ENCODE results near the gene CMTM8.
"Not testable (repeated sequence)": the region's sequence is repeated elsewhere in the genome, so short reads cannot be mapped to it uniquely, and the experiment has no call there.

The CMTM8 gene

GRCh38 chr3:32224016-32224516 is 14.4 kb upstream of the CMTM8 start:
- in situ Hi-C loops (cut with MboI; ENCODE audit: low pct_unique_long_range_greater_than_20kb, low sequenced_read_pairs, unreplicated experiment) = no loop called here
- no peak for TF ChIP-seq CTCF (IDR thresholded peaks at IDR 0.05; ENCODE audit: extremely low read depth, insufficient read depth, missing control alignments)
- DNase-seq (ENCODE audit: low spot score) = no peak

- no peak for DNase-seq (ENCODE audit: low spot score)
- in situ Hi-C loops (cut with MboI; ENCODE audit: low pct_unique_long_range_greater_than_20kb, low sequenced_read_pairs, unreplicated experiment) = no loop called here
- no peak for TF ChIP-seq CTCF (IDR thresholded peaks at IDR 0.05; ENCODE audit: extremely low read depth, insufficient read depth, missing control alignments)
Measured at GRCh38 chr3:32226875-32227500, 11.5 kb upstream of the CMTM8 start.

DNA sequence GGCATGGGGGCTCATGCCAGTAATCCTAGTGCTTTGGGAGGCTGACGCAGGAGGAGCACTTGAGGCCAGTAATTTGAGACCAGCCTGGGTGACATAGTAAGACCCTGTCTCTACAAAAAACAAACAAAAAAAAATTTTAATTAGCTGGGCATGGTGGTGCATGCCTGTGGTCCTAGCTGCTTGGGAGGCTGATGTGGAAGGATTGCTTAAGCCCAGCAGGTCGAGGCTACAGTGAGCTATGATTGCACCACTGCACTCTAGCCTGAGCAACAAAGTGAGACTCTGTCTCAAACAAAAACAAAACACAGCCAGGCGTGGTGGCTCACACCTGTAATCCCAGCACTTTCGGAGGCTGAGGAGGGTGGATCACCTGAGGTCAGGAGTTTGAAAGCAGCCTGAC is 9.7 kb upstream of the CMTM8 start:
- DNase-seq (ENCODE audit: low spot score); in situ Hi-C loops (cut with MboI; ENCODE audit: low pct_unique_long_range_greater_than_20kb, low sequenced_read_pairs, unreplicated experiment): not testable (repeated sequence)

DNA sequence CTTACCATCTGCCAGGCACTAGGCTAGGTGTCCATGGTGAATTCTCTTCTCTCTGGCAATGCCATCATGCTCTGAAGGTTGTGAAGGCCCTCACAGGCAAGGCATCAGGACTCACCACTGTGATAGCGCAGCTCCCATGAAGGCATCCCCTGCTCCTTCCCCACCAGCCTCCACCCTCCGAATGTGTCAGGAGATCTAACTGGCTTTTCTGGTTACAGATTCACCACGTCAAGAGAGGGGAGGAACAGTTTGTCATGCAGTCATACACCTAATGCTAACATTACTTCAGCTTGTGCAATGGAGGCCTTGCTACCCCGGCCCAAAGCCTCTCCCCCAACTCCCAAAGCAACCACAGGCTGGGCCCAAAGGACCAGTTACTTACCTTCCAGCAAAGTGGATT is 8.9 kb upstream of the CMTM8 start:
- in situ Hi-C loops (cut with MboI; ENCODE audit: low pct_unique_long_range_greater_than_20kb, low sequenced_read_pairs, unreplicated experiment) = no loop called here

GRCh38 chr3:32236377-32236776 is 2.1 kb upstream of the CMTM8 start:
- in situ Hi-C loops (cut with MboI; ENCODE audit: low pct_unique_long_range_greater_than_20kb, low sequenced_read_pairs, unreplicated experiment) = no loop called here
- TF ChIP-seq CTCF (IDR thresholded peaks at IDR 0.05; ENCODE audit: extremely low read depth, insufficient read depth, missing control alignments) = no peak
- DNase-seq (ENCODE audit: low spot score) = no peak

More for the DNA sequence above, 8.9 kb upstream of the CMTM8 start:
- no peak for DNase-seq (ENCODE audit: low spot score)
- no peak for TF ChIP-seq CTCF (IDR thresholded peaks at IDR 0.05; ENCODE audit: extremely low read depth, insufficient read depth, missing control alignments)

DNA sequence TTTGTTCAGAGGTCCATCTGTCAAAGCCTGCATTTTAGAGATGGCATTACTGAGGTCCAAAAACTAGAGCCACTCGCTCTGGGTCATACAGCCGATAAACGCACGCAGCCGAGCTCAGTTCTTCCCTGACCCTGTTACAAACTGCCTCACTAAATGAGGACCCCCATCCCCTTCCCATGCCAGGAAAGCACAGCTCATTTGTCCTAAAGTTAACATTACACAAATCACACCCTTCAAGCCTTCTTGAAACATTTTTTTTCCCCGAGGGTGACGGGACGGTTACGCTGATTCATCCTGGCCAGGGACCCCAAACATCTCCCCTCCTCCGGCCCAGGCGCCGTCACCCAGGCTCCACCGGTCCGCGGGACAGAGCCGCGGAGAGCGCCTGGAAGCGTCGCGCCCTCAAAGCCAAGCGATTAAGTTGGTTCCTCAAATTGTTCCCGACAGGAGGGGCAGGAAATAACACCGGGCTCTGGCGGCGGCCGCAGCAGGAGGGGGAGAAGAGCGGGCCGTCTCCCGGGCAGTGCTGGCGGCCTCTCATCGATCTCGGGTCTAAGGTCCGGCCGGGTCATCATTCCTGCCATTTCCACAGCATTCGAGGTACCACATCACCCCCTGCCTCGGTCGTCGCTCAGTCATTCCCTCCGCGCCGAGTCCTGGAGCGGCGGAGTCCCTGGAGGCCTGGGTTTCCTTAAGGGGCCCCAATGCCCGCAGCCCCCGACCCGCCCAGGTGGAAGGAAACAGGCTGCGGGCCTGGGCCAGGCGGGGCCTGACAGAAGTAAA is 619 bp upstream of the CMTM8 start:
- in situ Hi-C loops (cut with MboI; ENCODE audit: low pct_unique_long_range_greater_than_20kb, low sequenced_read_pairs, unreplicated experiment) = no loop called here
- no peak for TF ChIP-seq CTCF (IDR thresholded peaks at IDR 0.05; ENCODE audit: extremely low read depth, insufficient read depth, missing control alignments)
- no peak for DNase-seq (ENCODE audit: low spot score)

Data from GM13977 (cell line).